Endothelial cell (in vitro differentiated cells): Measurements from ENCODE around the gene KAT14. TPM values are rescaled to one million over a fixed set of nuclear protein-coding genes. Genes with fewer than 3 reads are reported as not detected.
A peak's percentile ranks its signal among the peaks of the same experiment; 100 is the strongest.
"Not testable (repeated sequence)": the region's sequence is repeated elsewhere in the genome, so short reads cannot be mapped to it uniquely, and the experiment has no call there.

ENCODE experiments used
- DNase-seq: peaks from one replicate; pipeline ENCODE4 v3.0.0; 2021; ENCODE audit warnings: low spot score
- H3K27ac Mint-ChIP-seq: one replicate; pipeline ENCODE4 v1.8.0; 2021; ENCODE audit warnings: mixed read lengths, inconsistent platforms; ENCODE audit not compliant: unreplicated experiment
- H3K27me3 Mint-ChIP-seq: one replicate; pipeline ENCODE4 v1.8.0; 2021; ENCODE audit warnings: mild to moderate bottlenecking, moderate library complexity, mixed read lengths, inconsistent platforms; ENCODE audit not compliant: unreplicated experiment
- H3K36me3 Mint-ChIP-seq: one replicate; pipeline ENCODE4 v1.8.0; 2021; ENCODE audit warnings: mild to moderate bottlenecking, low read depth, mixed read lengths, inconsistent platforms; ENCODE audit not compliant: unreplicated experiment
- H3K4me1 Mint-ChIP-seq: one replicate; pipeline ENCODE4 v1.8.0; 2021; ENCODE audit warnings: mild to moderate bottlenecking, mixed read lengths, inconsistent platforms; ENCODE audit not compliant: unreplicated experiment
- H3K4me3 Mint-ChIP-seq: one replicate; pipeline ENCODE4 v1.8.0; 2021; ENCODE audit warnings: mild to moderate bottlenecking, mixed read lengths, inconsistent platforms; ENCODE audit not compliant: unreplicated experiment
- H3K9me3 Mint-ChIP-seq: one replicate; pipeline ENCODE4 v1.8.0; 2021; ENCODE audit warnings: mixed read lengths, inconsistent platforms; ENCODE audit not compliant: unreplicated experiment
- CTCF ChIP-seq: fragments of 200-600 bp; sonication (generic); IDR thresholded peaks from one replicate; pipeline ENCODE4 v1.5.0; 2021; ENCODE audit warnings: antibody characterized with exemption; ENCODE audit not compliant: unreplicated experiment
- total RNA-seq: library from RNA; stranded (reverse); fragmentation: NEBNext Ultra II Directional; extraction: Animal tissue kit (Norgen Biotek cat#: 25700); gene quantifications from one replicate; pipeline ENCODE4 v1.2.1, GENCODE V29; 2021; ENCODE audit not compliant: unreplicated experiment

Gene KAT14
- total RNA-seq, 1 donor from 2014 or later: 16.9 TPM

- DNase-seq: no peak
- no peak for TF ChIP-seq CTCF
- H3K27me3 Mint-ChIP-seq: peaks cover 3% of the 10 kb centered on the region
- H3K27ac Mint-ChIP-seq: no peak overlapping the region
- no peaks in the 10 kb centered on the region for H3K36me3 Mint-ChIP-seq
- H3K4me1 Mint-ChIP-seq: no peaks in the 10 kb centered on the region
- H3K9me3 Mint-ChIP-seq: no peaks in the 10 kb centered on the region
- H3K4me3 Mint-ChIP-seq: no peak overlapping the region
These were observed 77.9 kb downstream of the KAT14 start for GRCh38 chr20:18215566-18215965.

GRCh38 chr20:18218280-18218679 lies 80.6 kb downstream of the KAT14 start:
- no peak for DNase-seq
- no peak overlapping the region for H3K4me3 Mint-ChIP-seq
- no peak overlapping the region for H3K27ac Mint-ChIP-seq
- H3K4me1 Mint-ChIP-seq: no peaks in the 10 kb centered on the region
- no peak for TF ChIP-seq CTCF
- H3K27me3 Mint-ChIP-seq: peaks cover 3% of the 10 kb centered on the region
- H3K36me3 Mint-ChIP-seq: no peaks in the 10 kb centered on the region
- no peaks in the 10 kb centered on the region for H3K9me3 Mint-ChIP-seq

- H3K27me3 Mint-ChIP-seq: no peaks in the 10 kb centered on the region
- DNase-seq: no peak
- no peaks in the 10 kb centered on the region for H3K36me3 Mint-ChIP-seq
- no peak for TF ChIP-seq CTCF
- H3K9me3 Mint-ChIP-seq: no peaks in the 10 kb centered on the region
- H3K27ac Mint-ChIP-seq: no peak overlapping the region
- peaks cover 15% of the 10 kb centered on the region for H3K4me1 Mint-ChIP-seq
- H3K4me3 Mint-ChIP-seq: no peak overlapping the region
These were observed 85.7 kb downstream of the KAT14 start for GRCh38 chr20:18223409-18223808.

GRCh38 chr20:18224968-18225568 lies 87.4 kb downstream of the KAT14 start:
- H3K4me1 Mint-ChIP-seq: peaks cover 15% of the 10 kb centered on the region
- H3K27me3 Mint-ChIP-seq: no peaks in the 10 kb centered on the region
- H3K4me3 Mint-ChIP-seq: no peak overlapping the region
- no peak for TF ChIP-seq CTCF
- DNase-seq: peak; percentile 4
- no peaks in the 10 kb centered on the region for H3K36me3 Mint-ChIP-seq
- peak overlapping the region; percentile 67 for H3K27ac Mint-ChIP-seq
- no peaks in the 10 kb centered on the region for H3K9me3 Mint-ChIP-seq

- no peak for TF ChIP-seq CTCF
- DNase-seq: no peak
- Mint-ChIP-seq H3K36me3 (no peaks in the 10 kb centered on the region), H3K4me3 (no peak overlapping the region), H3K9me3 (no peaks in the 10 kb centered on the region), H3K27me3 (no peaks in the 10 kb centered on the region), H3K27ac (no peak overlapping the region), H3K4me1 (peaks cover 15% of the 10 kb centered on the region)
These were observed 88.0 kb downstream of the KAT14 start for GRCh38 chr20:18225632-18226031.

GRCh38 chr20:18226741-18227140 lies 89.1 kb downstream of the KAT14 start:
- H3K9me3 Mint-ChIP-seq, H3K27ac Mint-ChIP-seq, H3K4me3 Mint-ChIP-seq, H3K27me3 Mint-ChIP-seq, H3K36me3 Mint-ChIP-seq, DNase-seq: not testable (repeated sequence)
- peaks cover 15% of the 10 kb centered on the region for H3K4me1 Mint-ChIP-seq
